GM23338 (cell line): ENCODE measurements around the gene WDR12. TPM values are rescaled to one million over a fixed set of nuclear protein-coding genes. Genes with fewer than 3 reads are reported as not detected.

Experiments
- ATAC-seq: fragments of 200-7000 bp; cut with Tn5 transposase; 3 replicates; pipeline ENCODE4 v1.9.1; 2020
- DNase-seq: peaks from one replicate; pipeline ENCODE4 v3.0.0-alpha.2; 2015; ENCODE audit warnings: low spot score
- H2AFZ ChIP-seq: fragments of 200-600 bp; sonication (generic); 2 replicates; pipeline ENCODE4 v1.8.0; 2016; ENCODE audit warnings: antibody characterized with exemption, mild to moderate bottlenecking, moderate library complexity
- H3F3A ChIP-seq: fragments of 200-600 bp; sonication (generic); replicated peaks from 2 replicates; pipeline ENCODE4 v1.8.0; 2017; ENCODE audit warnings: antibody characterized with exemption, mixed run types, low read depth
- H3K27ac ChIP-seq: fragments of 200-600 bp; sonication (generic); 2 replicates; pipeline ENCODE4 v1.6.1; 2016; ENCODE audit warnings: low read depth
- H3K27me3 ChIP-seq: fragments of 200-600 bp; sonication (generic); 2 replicates; pipeline ENCODE4 v1.8.0; 2016; ENCODE audit warnings: mild to moderate bottlenecking, mixed run types, moderate library complexity; ENCODE audit not compliant: insufficient read depth
- H3K36me3 ChIP-seq: fragments of 200-600 bp; sonication (generic); 2 replicates; pipeline ENCODE4 v1.8.0; 2016; ENCODE audit warnings: mild to moderate bottlenecking; ENCODE audit not compliant: insufficient read depth
- H3K4me1 ChIP-seq: fragments of 200-600 bp; sonication (generic); 2 replicates; pipeline ENCODE4 v1.8.0; 2016; ENCODE audit warnings: mild to moderate bottlenecking, moderate library complexity; ENCODE audit not compliant: insufficient read depth
- H3K4me2 ChIP-seq: fragments of 200-600 bp; sonication (generic); 2 replicates; pipeline ENCODE4 v1.7.1; 2017; ENCODE audit warnings: mixed run types
- H3K4me3 ChIP-seq: fragments of 200-600 bp; sonication (generic); 2 replicates; pipeline ENCODE4 v1.6.1; 2016; ENCODE audit warnings: mixed run types
- H3K79me2 ChIP-seq: fragments of 200-600 bp; sonication (generic); replicated peaks from 2 replicates; pipeline ENCODE4 v1.8.0; 2017; ENCODE audit warnings: mild to moderate bottlenecking; ENCODE audit not compliant: insufficient read depth
- H3K9me2 ChIP-seq: fragments of 200-600 bp; sonication (generic); 2 replicates; pipeline ENCODE4 v1.8.0; 2017; ENCODE audit not compliant: insufficient read depth
- H4K20me1 ChIP-seq: fragments of 200-600 bp; sonication (generic); replicated peaks from 2 replicates; pipeline ENCODE4 v1.8.0; 2017; ENCODE audit warnings: mild to moderate bottlenecking; ENCODE audit not compliant: insufficient read depth
- H3K27ac Mint-ChIP-seq: 2 replicates; pipeline ENCODE4 v1.8.0; 2020; ENCODE audit warnings: inconsistent platforms, mild to moderate bottlenecking, moderate library complexity, mixed read lengths
- H3K27me3 Mint-ChIP-seq: 3 replicates; pipeline ENCODE4 v1.8.0; 2022; ENCODE audit warnings: low read depth, mild to moderate bottlenecking, moderate library complexity, mixed read lengths, inconsistent platforms; ENCODE audit not compliant: insufficient read depth, poor library complexity
- H3K36me3 Mint-ChIP-seq: 3 replicates; pipeline ENCODE4 v1.8.0; 2021; ENCODE audit warnings: low read depth, mild to moderate bottlenecking, inconsistent platforms, moderate library complexity, mixed read lengths
- H3K4me1 Mint-ChIP-seq: 3 replicates; pipeline ENCODE4 v1.8.0; 2020; ENCODE audit warnings: mild to moderate bottlenecking, inconsistent platforms, mixed read lengths
- H3K4me3 Mint-ChIP-seq: 3 replicates; pipeline ENCODE4 v1.8.0; 2021; ENCODE audit warnings: moderate library complexity, mild to moderate bottlenecking, inconsistent platforms, mixed read lengths
- H3K9me3 Mint-ChIP-seq: 3 replicates; pipeline ENCODE4 v1.8.0; 2020; ENCODE audit warnings: moderate library complexity, mild to moderate bottlenecking, inconsistent platforms, mixed read lengths
- ZNF462 ChIP-seq: fragments of 250-450 bp; sonication (Bioruptor Pico); IDR thresholded peaks from 2 replicates; pipeline ENCODE4 v1.5.0; 2020; ENCODE audit warnings: mild to moderate bottlenecking, moderate library complexity
- polyA plus RNA-seq: library from polyadenylated mRNA; unstranded; fragments of >200 nt; fragmentation: Nextera tagmentation; extraction: Ambion mirVana; gene quantifications from 2 replicates; pipeline ENCODE4 v1.2.1, GENCODE V29; 2016
- total RNA-seq: library from RNA; depleted of rRNA; stranded (reverse); fragments of >200 nt; shearing (Covaris generic); gene quantifications from 2 replicates; pipeline ENCODE4 v1.2.3, GENCODE V29; 2014
- TF ChIP-seq, protein P1 (sequence below), 2 experiments: fragments of 200-600 bp in 1 of 2; sonication (generic) in 1 of 2; conservative IDR thresholded peaks; 2 replicates each; pipeline versions ENCODE4 v1.5.1 to v1.6.1; 2016 to 2017; ENCODE audit warnings: antibody characterized with exemption in 2 of 2, low read depth in 2 of 2, mild to moderate bottlenecking in 2 of 2, moderate library complexity in 1 of 2
- TF ChIP-seq, protein P2 (sequence below): IDR thresholded peaks from one replicate; pipeline ENCODE4 v1.6.1; 2018; ENCODE audit warnings: antibody characterized with exemption; ENCODE audit not compliant: unreplicated experiment

The WDR12 gene
- total and polyA plus RNA-seq, 2 experiments from 2014 or later = 98.1 to 240 TPM

DNA sequence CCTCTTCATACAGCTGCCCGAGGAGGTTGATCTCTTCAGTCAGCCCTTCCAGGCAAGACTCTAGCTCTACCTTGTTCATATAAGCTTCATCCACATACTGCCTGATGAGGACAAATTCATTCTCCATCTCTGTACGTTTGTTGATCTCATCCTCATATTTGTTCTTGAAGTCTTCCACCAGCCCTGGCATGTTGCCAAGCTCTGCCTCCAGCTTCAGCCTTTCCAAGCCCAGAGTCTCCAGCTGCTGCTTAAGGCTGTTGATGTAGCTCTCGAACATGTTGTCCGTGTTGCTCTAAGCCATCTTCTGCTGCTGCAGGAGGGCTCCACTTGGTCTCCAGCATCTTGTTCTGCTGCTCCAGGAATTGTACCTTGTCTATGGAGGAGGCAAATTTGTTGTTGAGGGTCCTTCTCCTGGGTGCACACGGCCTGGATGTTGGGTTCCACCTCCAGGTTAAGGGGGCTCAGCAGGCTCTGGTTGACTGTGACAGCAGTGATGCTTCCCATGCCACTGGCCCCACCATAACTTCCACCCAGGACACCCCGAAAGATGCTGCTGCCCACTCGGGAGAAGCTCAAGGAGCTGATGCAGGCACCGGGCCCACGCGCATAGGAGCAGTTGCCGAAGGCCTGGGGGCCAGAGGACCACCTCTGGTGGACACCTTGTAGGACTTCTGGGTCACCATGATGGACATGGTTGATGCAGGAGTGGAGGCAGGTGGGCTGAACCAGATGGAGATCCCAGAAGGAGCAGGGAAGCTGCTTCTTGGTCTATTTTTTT lies 70.2 kb downstream of the WDR12 start (continued):
- TF ChIP-seq ZNF462 (CRISPR knock-in tag) = no peak

DNA sequence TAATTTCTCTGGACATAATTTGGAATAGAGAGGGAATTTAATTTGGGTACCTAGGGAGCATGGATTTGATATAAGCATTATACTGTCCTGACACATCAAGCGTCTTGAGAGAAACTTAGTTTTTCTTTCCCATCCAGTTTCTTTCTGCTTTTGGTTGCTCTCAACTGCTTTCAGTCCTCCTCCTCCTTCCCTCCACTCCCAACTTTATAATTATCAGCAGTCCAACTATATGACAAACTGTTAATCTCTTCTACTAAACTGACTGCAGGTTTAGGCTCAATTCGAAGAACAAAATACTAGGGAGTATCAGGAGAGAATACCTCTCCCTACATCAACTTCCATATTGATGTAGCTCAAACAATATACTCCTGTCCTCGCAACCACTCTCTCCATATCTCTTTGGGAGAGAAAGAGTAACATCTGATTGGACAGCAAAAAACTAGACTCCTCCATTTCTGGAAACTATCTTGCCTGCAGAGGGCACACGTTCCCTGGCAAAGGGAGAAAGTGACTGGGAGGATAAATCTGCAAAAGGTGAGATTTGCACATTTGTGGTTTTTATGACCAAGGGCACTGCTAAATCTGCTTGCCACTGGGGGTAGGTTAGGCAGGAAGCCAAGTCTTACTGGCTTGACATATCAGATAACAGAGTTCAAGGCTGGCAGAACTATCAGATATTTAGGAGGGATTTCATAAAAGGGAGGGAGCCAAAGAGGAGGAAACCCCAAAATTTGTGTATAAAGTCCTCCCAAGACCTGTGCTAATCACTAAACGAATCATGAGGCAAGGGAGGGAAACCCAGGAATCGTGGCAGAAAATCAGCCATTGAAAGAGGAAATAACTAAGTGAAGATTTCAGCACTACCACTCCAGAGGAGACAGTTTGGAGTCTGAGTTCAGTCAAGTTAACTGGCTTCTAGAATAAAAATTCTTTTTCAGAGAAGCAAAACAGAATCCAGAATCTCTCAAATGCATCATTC lies 79.9 kb downstream of the WDR12 start:
- H3F3A ChIP-seq = no peaks in the 10 kb centered on the region
- H3K36me3 Mint-ChIP-seq = no peaks in the 10 kb centered on the region
- no peaks in the 10 kb centered on the region for H3K9me2 ChIP-seq
- H3K4me1 ChIP-seq = no peaks in the 10 kb centered on the region
- H3K36me3 ChIP-seq = no peaks in the 10 kb centered on the region
- H3K4me2 ChIP-seq = no peak overlapping the region
- H4K20me1 ChIP-seq = no peaks in the 10 kb centered on the region
- TF ChIP-seq, protein P1, sequence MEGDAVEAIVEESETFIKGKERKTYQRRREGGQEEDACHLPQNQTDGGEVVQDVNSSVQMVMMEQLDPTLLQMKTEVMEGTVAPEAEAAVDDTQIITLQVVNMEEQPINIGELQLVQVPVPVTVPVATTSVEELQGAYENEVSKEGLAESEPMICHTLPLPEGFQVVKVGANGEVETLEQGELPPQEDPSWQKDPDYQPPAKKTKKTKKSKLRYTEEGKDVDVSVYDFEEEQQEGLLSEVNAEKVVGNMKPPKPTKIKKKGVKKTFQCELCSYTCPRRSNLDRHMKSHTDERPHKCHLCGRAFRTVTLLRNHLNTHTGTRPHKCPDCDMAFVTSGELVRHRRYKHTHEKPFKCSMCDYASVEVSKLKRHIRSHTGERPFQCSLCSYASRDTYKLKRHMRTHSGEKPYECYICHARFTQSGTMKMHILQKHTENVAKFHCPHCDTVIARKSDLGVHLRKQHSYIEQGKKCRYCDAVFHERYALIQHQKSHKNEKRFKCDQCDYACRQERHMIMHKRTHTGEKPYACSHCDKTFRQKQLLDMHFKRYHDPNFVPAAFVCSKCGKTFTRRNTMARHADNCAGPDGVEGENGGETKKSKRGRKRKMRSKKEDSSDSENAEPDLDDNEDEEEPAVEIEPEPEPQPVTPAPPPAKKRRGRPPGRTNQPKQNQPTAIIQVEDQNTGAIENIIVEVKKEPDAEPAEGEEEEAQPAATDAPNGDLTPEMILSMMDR (conservative IDR thresholded peaks at IDR 0.05; ENCODE audit: low read depth in 2 of 2) = peak; percentile 83 to 89
- TF ChIP-seq, protein P2, sequence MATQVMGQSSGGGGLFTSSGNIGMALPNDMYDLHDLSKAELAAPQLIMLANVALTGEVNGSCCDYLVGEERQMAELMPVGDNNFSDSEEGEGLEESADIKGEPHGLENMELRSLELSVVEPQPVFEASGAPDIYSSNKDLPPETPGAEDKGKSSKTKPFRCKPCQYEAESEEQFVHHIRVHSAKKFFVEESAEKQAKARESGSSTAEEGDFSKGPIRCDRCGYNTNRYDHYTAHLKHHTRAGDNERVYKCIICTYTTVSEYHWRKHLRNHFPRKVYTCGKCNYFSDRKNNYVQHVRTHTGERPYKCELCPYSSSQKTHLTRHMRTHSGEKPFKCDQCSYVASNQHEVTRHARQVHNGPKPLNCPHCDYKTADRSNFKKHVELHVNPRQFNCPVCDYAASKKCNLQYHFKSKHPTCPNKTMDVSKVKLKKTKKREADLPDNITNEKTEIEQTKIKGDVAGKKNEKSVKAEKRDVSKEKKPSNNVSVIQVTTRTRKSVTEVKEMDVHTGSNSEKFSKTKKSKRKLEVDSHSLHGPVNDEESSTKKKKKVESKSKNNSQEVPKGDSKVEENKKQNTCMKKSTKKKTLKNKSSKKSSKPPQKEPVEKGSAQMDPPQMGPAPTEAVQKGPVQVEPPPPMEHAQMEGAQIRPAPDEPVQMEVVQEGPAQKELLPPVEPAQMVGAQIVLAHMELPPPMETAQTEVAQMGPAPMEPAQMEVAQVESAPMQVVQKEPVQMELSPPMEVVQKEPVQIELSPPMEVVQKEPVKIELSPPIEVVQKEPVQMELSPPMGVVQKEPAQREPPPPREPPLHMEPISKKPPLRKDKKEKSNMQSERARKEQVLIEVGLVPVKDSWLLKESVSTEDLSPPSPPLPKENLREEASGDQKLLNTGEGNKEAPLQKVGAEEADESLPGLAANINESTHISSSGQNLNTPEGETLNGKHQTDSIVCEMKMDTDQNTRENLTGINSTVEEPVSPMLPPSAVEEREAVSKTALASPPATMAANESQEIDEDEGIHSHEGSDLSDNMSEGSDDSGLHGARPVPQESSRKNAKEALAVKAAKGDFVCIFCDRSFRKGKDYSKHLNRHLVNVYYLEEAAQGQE = no peak
- peaks cover 5% of the 10 kb centered on the region; the same call in 2 of the 3 replicates for H3K4me1 Mint-ChIP-seq
- peaks cover 3% of the 10 kb centered on the region for H3K27me3 Mint-ChIP-seq
- H3K9me3 Mint-ChIP-seq = no peaks in the 10 kb centered on the region
- DNase-seq (peak; percentile 73), ATAC-seq (peak; percentile 85)
- no peaks in the 10 kb centered on the region for H3K79me2 ChIP-seq
- no peak overlapping the region for H3K4me3 Mint-ChIP-seq
- peak overlapping the region; percentile 15 for H2AFZ ChIP-seq
- no peak overlapping the region for H3K4me3 ChIP-seq
- no peak overlapping the region for H3K27ac ChIP-seq
- H3K27me3 ChIP-seq = no peaks in the 10 kb centered on the region
- peak overlapping the region; percentile 74 for H3K27ac Mint-ChIP-seq
